ENCODE measurements around the gene FAM72B.
A peak's percentile ranks its signal among the peaks of the same experiment; 100 is the strongest.
"Not testable (repeated sequence)": the region's sequence is repeated elsewhere in the genome, so short reads cannot be mapped to it uniquely, and the experiment has no call there.

FAM72B gene

GRCh38 chr1:121184290-121185127, at the start of gene FAM72B, which contains the start of gene SRGAP2C:
FAM72B (minus strand) TSS chr1:121184340; CDS start chr1:121183489, 851 bp downstream.
SRGAP2C (plus strand) TSS chr1:121184975; CDS start chr1:121187447, 2,472 bp downstream.
- peak; percentile 96 for DNase-seq

- DNase-seq = not testable (repeated sequence)
These were observed 48.4 kb upstream of the FAM72B start for GRCh38 chr1:121232445-121233125.

GRCh38 chr1:121230636-121231035, 46.5 kb upstream of the FAM72B start:
- not testable (repeated sequence) for DNase-seq

GRCh38 chr1:121227544-121228330, 43.6 kb upstream of the FAM72B start:
- not testable (repeated sequence) for DNase-seq

DNA sequence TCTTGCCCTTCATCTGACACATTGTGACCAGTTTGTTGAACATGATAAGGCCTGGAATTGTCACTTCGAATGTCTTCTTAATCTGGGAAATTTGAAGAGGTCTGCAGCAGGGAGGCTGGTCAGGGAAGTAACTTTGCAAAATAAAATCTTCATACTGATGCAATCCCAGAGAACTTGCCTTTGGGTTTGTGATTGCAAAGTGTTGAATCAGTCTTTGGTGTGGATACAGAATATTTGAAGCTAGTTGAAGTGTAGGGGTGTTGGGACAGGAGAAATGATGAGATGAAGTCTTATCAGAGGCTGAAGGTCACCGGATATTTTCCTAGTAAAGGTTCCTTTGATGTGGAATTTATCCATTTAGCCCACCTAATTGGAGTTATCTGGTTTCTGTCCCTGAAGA, 42.8 kb upstream of the FAM72B start:
- not testable (repeated sequence) for DNase-seq

DNA sequence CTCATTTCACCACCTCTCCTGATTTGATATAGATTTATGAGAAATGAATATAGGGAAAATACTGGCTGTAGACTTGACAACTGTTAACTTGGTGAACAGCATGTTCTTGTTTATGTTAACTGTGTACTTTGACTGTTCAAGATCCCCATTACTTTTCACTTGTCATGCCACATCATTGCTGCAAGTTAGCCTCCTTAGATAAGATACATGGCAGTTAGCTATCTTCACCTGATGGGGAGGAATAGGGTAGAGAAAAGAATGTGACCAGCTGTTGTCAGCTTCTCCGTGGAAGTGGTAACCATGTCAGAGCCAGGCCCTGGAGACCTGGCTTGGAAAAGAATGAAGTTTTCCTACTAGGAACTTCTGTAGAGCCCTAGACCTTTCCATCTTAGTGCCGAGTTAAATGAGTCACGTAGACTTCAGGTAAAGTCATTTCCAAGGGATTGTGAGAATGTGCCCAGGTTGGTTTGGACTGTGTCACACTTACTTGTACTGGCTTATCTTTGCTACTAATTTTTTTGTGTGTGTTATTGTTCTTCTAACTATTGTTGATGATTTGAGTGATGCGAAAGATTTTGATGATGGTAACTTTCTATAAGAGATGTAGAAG, 42.3 kb upstream of the FAM72B start:
- not testable (repeated sequence) for DNase-seq

DNA sequence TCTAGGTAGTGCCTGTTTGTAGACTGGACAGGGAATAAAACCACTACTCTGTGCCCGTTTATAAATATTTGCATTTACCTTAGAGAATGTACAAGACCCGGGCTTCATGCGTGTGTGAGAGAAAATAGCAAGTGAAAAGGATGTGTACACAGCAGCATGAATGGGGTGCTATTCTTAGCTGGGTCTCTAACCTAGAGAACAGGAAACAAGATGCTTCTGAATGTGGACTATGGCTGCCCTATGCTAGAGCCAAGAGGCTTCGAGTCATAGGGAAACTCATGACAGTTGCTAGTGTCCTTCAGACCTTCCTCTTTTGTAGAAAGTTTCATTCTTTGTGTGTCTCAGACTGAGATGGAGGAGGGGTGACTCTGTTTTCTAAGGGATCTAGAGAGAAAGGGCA, 40.6 kb upstream of the FAM72B start:
- DNase-seq = not testable (repeated sequence)

- not testable (repeated sequence) for DNase-seq
These were observed 37.6 kb upstream of the FAM72B start for GRCh38 chr1:121221770-121222169.

DNA sequence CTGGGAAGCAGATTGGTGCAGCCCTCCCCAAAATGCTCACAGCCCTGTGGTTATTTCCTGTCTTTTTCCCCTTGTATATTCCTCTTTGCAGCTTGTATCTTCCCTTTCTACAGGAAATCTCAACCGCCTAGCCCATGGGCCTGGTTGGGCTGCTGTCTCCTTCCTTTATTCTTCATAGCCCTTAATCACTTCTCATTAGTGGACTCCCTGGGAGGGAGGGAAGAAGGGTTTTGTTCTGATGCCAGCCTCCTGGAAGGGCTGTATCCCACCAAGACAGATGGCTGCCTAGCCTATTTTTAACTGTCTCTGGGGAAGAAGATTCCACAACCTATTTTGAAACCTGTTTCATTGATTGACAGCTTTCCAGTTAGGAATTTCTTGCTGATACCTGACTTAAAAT, 32.5 kb upstream of the FAM72B start:
- not testable (repeated sequence) for DNase-seq

GRCh38 chr1:121215699-121216417, 31.7 kb upstream of the FAM72B start:
- not testable (repeated sequence) for DNase-seq

DNA sequence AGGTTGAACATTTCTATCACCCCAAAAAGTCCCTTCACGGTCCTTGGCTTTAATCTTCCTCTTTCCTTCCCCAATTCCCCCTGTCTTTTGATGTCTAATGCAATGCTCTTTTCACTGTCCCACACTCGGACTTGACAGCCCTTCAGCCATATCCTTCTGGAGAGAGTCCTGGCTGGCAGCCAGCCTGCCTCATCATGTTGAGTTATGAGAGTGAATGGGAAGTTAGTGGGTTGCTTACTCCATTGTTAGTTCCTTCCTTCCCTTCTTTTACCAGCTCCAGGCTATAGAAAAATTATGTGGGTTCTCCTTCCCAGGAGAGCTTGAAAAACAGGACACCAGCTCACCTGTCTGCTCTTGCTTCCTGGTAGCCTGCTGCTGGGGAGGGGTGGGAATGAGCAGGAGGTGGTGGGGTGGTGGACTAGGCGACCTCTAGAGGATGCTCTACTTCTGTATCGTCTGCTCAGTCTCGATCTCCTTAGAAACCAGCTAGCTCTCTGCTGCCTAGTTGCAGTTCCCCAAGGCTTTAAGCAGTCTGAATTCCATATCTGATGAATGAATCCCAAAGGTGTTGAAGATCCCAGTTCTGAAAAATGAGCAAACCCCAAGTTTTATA, 30.5 kb upstream of the FAM72B start:
- not testable (repeated sequence) for DNase-seq

- not testable (repeated sequence) for DNase-seq
These were observed 29.4 kb upstream of the FAM72B start for GRCh38 chr1:121213491-121213890.

DNA sequence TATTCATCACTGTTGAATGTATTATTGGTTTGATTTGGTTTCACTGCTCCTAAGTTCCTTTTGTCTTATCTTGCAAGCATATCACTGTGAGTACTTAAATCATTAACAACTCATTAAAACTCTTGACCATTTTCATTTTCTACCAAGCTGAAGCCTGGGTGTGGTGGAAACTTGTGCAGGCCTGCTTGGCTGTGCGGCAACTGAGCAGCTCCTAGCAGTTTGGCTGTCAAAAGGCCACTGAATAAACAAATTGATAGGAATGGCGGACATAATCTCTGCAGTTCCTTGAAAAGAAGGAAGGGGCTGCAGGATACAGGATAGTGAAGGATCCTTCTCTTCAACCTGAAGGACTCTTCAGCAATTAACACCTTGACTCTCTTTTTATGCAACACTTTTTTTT, 26.6 kb upstream of the FAM72B start:
- not testable (repeated sequence) for DNase-seq

DNA sequence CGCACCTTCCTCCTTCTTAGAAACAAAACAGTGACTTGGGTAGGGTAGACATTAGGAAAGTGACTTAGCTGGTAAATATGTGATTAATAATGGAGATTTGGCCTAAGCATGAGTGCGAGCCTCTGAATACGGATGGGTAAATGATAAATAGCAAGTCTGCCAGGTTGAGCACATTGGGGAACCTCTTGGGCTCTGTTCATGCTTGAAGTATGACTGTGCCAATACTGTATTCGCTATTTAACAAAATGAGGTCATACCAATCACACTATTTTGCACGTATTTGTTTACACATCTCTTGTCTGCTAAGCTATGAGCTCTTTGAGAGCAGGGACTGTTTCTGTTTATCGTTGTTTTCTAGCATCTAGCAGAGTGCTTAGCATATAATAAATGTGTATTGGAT, 24.2 kb upstream of the FAM72B start:
- not testable (repeated sequence) for DNase-seq

DNA sequence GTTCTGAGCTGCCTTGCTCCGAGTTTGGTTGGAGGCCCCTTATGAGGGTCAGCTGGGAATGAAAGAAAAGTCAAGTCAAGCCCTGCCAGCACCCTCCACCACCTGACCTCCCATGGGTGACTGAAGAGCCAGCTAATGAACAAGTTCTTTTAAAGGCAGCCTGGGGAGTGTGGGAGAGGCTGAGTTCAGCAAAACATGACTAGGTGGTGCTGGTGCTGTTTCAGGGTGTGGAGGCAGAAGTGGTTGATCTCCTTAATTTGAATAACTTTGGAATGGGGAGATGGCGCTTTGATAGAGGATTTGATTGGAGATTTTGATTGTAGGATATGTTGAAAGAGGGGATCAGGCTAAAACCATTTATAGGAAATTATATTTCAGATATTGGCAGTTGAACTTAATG, 23.2 kb upstream of the FAM72B start:
- not testable (repeated sequence) for DNase-seq

GRCh38 chr1:121205786-121206711, 21.9 kb upstream of the FAM72B start:
- DNase-seq = not testable (repeated sequence)

- DNase-seq = not testable (repeated sequence)
These were observed 18.8 kb upstream of the FAM72B start for GRCh38 chr1:121202986-121203385.

DNA sequence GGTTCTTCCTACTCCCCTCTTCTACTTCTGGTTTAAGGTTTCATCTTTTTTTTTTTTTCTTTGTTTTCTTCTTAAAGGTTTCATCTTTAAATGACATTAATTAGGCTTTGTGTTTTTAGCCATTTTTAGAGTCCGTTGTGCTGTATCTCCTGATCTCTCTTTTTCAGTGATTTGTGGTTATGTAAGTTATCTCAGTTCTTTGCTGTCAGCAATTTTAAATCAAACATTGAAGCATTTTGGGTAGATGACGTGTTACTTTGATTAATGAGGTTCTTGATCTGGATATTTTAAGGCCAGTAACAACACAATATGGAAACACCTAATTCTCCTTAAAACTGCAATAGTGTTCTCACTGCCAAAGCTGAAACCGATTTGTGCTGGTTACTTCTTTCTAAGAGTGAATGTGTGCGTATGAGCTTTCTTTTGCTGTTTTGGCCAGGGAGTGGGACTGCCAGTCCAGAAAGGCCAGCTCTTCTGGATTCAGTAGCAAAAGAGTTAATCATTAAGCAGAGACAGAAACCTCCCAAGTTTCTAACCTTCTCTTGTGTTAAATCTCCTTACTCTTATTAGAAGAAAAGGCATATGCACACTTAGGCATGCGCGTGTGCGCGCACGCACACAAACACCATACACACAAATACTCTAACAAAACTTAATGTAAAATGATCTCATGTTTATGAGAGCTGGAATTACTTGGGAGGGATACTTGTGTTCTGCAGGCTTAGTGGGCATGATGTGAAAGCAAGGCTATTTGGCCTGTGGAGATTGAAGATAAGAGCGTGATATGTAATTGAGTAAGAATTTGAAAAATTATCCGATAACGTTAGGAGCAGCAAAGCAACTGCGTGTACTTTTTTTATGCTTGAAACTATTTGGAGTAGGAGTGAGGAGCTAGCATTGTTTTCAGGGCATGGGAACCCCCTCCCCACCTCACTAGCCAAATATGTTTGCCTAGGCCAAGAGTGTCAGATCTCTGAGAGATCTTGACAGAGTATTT, 17.1 kb upstream of the FAM72B start:
- DNase-seq = not testable (repeated sequence)

DNA sequence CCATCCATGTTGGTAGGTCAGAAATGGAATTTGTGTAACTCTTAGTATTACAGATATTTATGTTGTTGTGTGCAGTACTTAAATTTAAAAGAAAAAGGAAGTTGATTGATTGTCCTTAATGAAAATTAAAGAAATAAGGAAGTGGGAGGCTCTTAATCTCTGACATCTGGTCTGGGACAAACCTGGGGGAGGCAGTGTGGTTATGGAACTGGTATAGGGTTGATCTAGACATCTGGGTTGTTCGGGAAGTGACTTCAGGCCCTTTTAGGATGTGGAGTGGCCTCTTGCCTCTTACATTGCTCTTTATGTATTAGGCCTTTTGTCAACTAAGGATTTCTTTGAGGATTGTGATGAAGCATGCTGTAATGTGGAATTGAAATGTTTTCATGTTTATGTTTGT, 16.1 kb upstream of the FAM72B start:
- DNase-seq = not testable (repeated sequence)

Measured in activated effector memory CD4-positive, alpha-beta T cell treated with anti-CD3 and anti-CD28 coated beads, Interleukin-2, amount 50 U/mL, for 16 hours (primary cell).